PC-3 (cell line): ENCODE data around the gene EFCC1. TPM values are rescaled to one million over a fixed set of nuclear protein-coding genes. Genes with fewer than 3 reads are reported as not detected.

Experiments
- ATAC-seq: fragments of 200-7000 bp; cut with Tn5 transposase; 2 replicates; pipeline ENCODE4 v1.9.1; 2020; ENCODE audit warnings: mild to moderate bottlenecking, moderate library complexity
- BruUV-seq: library from RNA; stranded (reverse); fragments of 400-500 nt; replicated peaks from 2 replicates; lab custom pipeline; 2021; lab: Mats Ljungman, UMichigan
- CTCF ChIA-PET: fragments of 300-600 bp; sonication (Branson Sonifier 250); formaldehyde crosslinking; loops from one replicate; lab custom pipeline; 2022; ENCODE audit warnings: antibody characterized with exemption; lab: Charles Lee
- POLR2A ChIA-PET: fragments of 300-600 bp; sonication (Branson Sonifier 250); formaldehyde crosslinking; loops from one replicate; lab custom pipeline; 2022; ENCODE audit warnings: antibody characterized with exemption; ENCODE audit not compliant: unreplicated experiment; lab: Charles Lee
- DNase-seq: peaks from one replicate; pipeline ENCODE4 v3.0.0-alpha.2; 2015
- H2AFZ ChIP-seq: fragments of 300-600 bp; sonication (generic); 2 replicates; pipeline ENCODE4 v1.6.0; 2016; ENCODE audit warnings: antibody characterized with exemption, low read length
- H3F3A ChIP-seq: fragments of 300-600 bp; sonication (generic); one replicate; pipeline ENCODE4 v1.6.0; 2017; ENCODE audit warnings: antibody characterized with exemption, low read length, control low read depth, mild to moderate bottlenecking; ENCODE audit not compliant: unreplicated experiment
- H3K27ac ChIP-seq: fragments of 300-600 bp; sonication (generic); 2 replicates; pipeline ENCODE4 v1.5.1; 2016; ENCODE audit warnings: mild to moderate bottlenecking, low read length
- H3K27me3 ChIP-seq: fragments of 300-600 bp; sonication (generic); 2 replicates; pipeline ENCODE4 v1.6.1; 2016; ENCODE audit warnings: low read length, mixed read lengths
- H3K36me3 ChIP-seq: fragments of 300-600 bp; sonication (generic); 2 replicates; pipeline ENCODE4 v1.6.1; 2016; ENCODE audit warnings: low read depth, mixed run types, low read length, mixed read lengths
- H3K4me1 ChIP-seq: fragments of 300-600 bp; sonication (generic); 2 replicates; pipeline ENCODE4 v1.5.1; 2016; ENCODE audit warnings: low read length; ENCODE audit not compliant: insufficient read depth
- H3K4me2 ChIP-seq: fragments of 300-600 bp; sonication (generic); 2 replicates; pipeline ENCODE4 v1.6.0; 2016; ENCODE audit warnings: low read length
- H3K4me3 ChIP-seq: fragments of 300-600 bp; sonication (generic); 2 replicates; pipeline ENCODE4 v1.5.1; 2016; ENCODE audit warnings: mild to moderate bottlenecking, low read length, mixed read lengths
- H3K79me2 ChIP-seq: fragments of 300-600 bp; sonication (generic); 2 replicates; pipeline ENCODE4 v1.6.1; 2017; ENCODE audit warnings: low read length, mixed read lengths
- H3K9ac ChIP-seq: fragments of 300-600 bp; sonication (generic); 2 replicates; pipeline ENCODE4 v1.6.0; 2016; ENCODE audit warnings: mild to moderate bottlenecking, low read length
- H3K9me2 ChIP-seq: fragments of 300-600 bp; sonication (generic); replicated peaks from 2 replicates; pipeline ENCODE4 v1.6.1; 2016; ENCODE audit warnings: mixed run types, low read length, mixed read lengths
- H3K9me3 ChIP-seq: fragments of 300-600 bp; sonication (generic); 2 replicates; pipeline ENCODE4 v1.6.1; 2016; ENCODE audit warnings: low read length, mixed read lengths
- H4K20me1 ChIP-seq: fragments of 300-600 bp; sonication (generic); 2 replicates; pipeline ENCODE4 v1.6.1; 2016; ENCODE audit warnings: low read length, mixed read lengths
- CTCF ChIP-seq: fragments of 300-600 bp; sonication (generic); conservative IDR thresholded peaks from 2 replicates; pipeline ENCODE4 v1.5.1; 2017; ENCODE audit warnings: antibody characterized with exemption, low read depth, mild to moderate bottlenecking, low read length
- EZH2 ChIP-seq: fragments of 300-600 bp; sonication (generic); IDR thresholded peaks from one replicate; pipeline ENCODE4 v1.6.1; 2017; ENCODE audit warnings: antibody characterized with exemption, mild to moderate bottlenecking, low read length; ENCODE audit not compliant: unreplicated experiment
- EZH2phosphoT487 ChIP-seq: fragments of 300-600 bp; sonication (generic); IDR thresholded peaks from 2 replicates; pipeline ENCODE4 v1.6.1; 2018; ENCODE audit warnings: mild to moderate bottlenecking, antibody characterized with exemption, low read length, borderline replicate concordance
- intact Hi-C: fragments of 100-400 bp; cut with micrococcal nuclease; formaldehyde crosslinking; loops from 2 replicates; pipeline ENCODE4 v1.9.0; 2023
- total RNA-seq: library from RNA; depleted of rRNA; stranded (reverse); fragments of >200 nt; gene quantifications from 2 replicates; pipeline ENCODE4 v1.2.3, GENCODE V29; 2014

EFCC1 gene
- total RNA-seq, 1 experiment from 2014 or later, result not detected

DNA sequence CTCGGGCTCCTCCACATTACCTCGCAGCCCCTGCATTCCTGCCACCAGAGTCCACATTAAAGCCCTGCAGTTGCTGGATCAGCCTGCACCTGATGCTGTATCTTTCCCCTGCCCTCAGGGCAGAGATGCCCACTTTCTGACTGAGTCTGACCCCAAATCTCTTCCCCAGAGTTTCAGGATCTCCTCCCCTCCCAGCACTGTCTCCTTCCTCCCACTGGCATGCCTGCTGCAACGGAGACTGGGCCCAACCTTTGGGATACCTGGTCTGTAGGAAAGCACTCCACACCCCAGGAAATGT, 38.9 kb downstream of the EFCC1 start:
- Histone ChIP-seq H3K9me2 (no peaks in the 10 kb centered on the region), H3K79me2 (no peaks in the 10 kb centered on the region), H3K9ac (no peak overlapping the region), H4K20me1 (no peaks in the 10 kb centered on the region), H3K9me3 (no peaks in the 10 kb centered on the region), H3K4me1 (no peaks in the 10 kb centered on the region), H2AFZ (no peak overlapping the region), H3F3A (no peaks in the 10 kb centered on the region), H3K36me3 (no peaks in the 10 kb centered on the region), H3K27ac (no peak overlapping the region), H3K27me3 (0 out of 2 replicates have a peak, but pooled peaks cover 6% of the 10 kb centered on the region), H3K4me2 (no peak overlapping the region), H3K4me3 (no peak overlapping the region)
- intact Hi-C loops, result no loop called here
- no peak for ATAC-seq
- no TSS peak for BruUV-seq
- ChIA-PET CTCF (no interaction called here), POLR2A (no interaction called here)
- no peak for DNase-seq
- TF ChIP-seq CTCF (no peak), EZH2 (no peak), EZH2phosphoT487 (no peak)

- Histone ChIP-seq H3K4me3 (no peak overlapping the region), H3K9ac (no peak overlapping the region), H3K27ac (no peak overlapping the region), H3K27me3 (0 out of 2 replicates have a peak, but pooled peaks cover 6% of the 10 kb centered on the region), H2AFZ (no peak overlapping the region), H3K36me3 (no peaks in the 10 kb centered on the region), H3K79me2 (no peaks in the 10 kb centered on the region), H3K9me3 (no peaks in the 10 kb centered on the region), H3K4me1 (no peaks in the 10 kb centered on the region), H4K20me1 (no peaks in the 10 kb centered on the region), H3K9me2 (no peaks in the 10 kb centered on the region), H3K4me2 (no peak overlapping the region), H3F3A (no peaks in the 10 kb centered on the region)
- intact Hi-C loops, result no loop called here
- no TSS peak for BruUV-seq
- ChIA-PET CTCF (no interaction called here), POLR2A (no interaction called here)
- TF ChIP-seq EZH2 (no peak), CTCF (no peak)
- ATAC-seq (no peak), DNase-seq (no peak)
Measured at GRCh38 chr3:129040579-129041300, 39.6 kb downstream of the EFCC1 start.

GRCh38 chr3:129045675-129046036, 44.6 kb downstream of the EFCC1 start:
- H3K9me3 ChIP-seq, result no peaks in the 10 kb centered on the region
- H3K9me2 ChIP-seq, result no peaks in the 10 kb centered on the region
- H3K36me3 ChIP-seq, result no peaks in the 10 kb centered on the region
- no peaks in the 10 kb centered on the region for H3K79me2 ChIP-seq
- TF ChIP-seq EZH2phosphoT487 (no peak), EZH2 (no peak), CTCF (no peak)
- H3K27me3 ChIP-seq, result 0 out of 2 replicates have a peak, but pooled peaks cover 6% of the 10 kb centered on the region
- no peak overlapping the region for H3K4me2 ChIP-seq
- BruUV-seq, result no TSS peak
- intact Hi-C loops, result no loop called here
- no peak overlapping the region for H3K9ac ChIP-seq
- H3K27ac ChIP-seq, result no peak overlapping the region
- ATAC-seq (no peak), DNase-seq (no peak)
- no peak overlapping the region for H2AFZ ChIP-seq
- no peaks in the 10 kb centered on the region for H3K4me1 ChIP-seq
- H3K4me3 ChIP-seq, result no peak overlapping the region
- no peaks in the 10 kb centered on the region for H4K20me1 ChIP-seq
- H3F3A ChIP-seq, result no peaks in the 10 kb centered on the region
- POLR2A ChIA-PET, result no interaction called here
- CTCF ChIA-PET, result no interaction called here
